K562 (cell line): ENCODE results near the gene NPC1L1. TPM values are rescaled to one million over a fixed set of nuclear protein-coding genes. Genes with fewer than 3 reads are reported as not detected.
A peak's percentile ranks its signal among the peaks of the same experiment; 100 is the strongest.

ENCODE experiments used
- ARHGAP35 ChIP-seq: fragments of 450-650 bp; IDR thresholded peaks from 2 replicates; pipeline ENCODE4 v1.6.1; 2018; ENCODE audit not compliant: partially characterized antibody
- BCOR ChIP-seq: fragments of 450-650 bp; IDR thresholded peaks from 2 replicates; pipeline ENCODE4 v1.6.1; 2016
- BHLHE40 ChIP-seq: IDR thresholded peaks from 2 replicates; pipeline ENCODE4 v1.6.1; 2011; ENCODE audit warnings: low read length, improper control_type of control experiment
- CBFA2T2 ChIP-seq: fragments of 450-650 bp; conservative IDR thresholded peaks from 2 replicates; pipeline ENCODE4 v1.6.1; 2017; ENCODE audit warnings: mild to moderate bottlenecking
- CBFA2T3 ChIP-seq: fragments of 450-650 bp; IDR thresholded peaks from 2 replicates; pipeline ENCODE4 v1.6.1; 2017
- CBX8 ChIP-seq: fragments of 200-600 bp; sonication (generic); IDR thresholded peaks from 2 replicates; pipeline ENCODE4 v1.6.1; 2012; ENCODE audit warnings: borderline replicate concordance, mixed run types, low read depth, mild to moderate bottlenecking, moderate library complexity, mixed read lengths, low read length, control low read depth, inconsistent platforms; ENCODE audit not compliant: poor library complexity, severe bottlenecking; ENCODE audit errors: extremely low read depth
- CXXC5 ChIP-seq: fragments of 250-450 bp; sonication (Bioruptor Pico); IDR thresholded peaks from 2 replicates; pipeline ENCODE4 v1.8.0; 2022; ENCODE audit warnings: inconsistent platforms, mild to moderate bottlenecking, moderate library complexity
- E2F5 ChIP-seq: sonication (generic); formaldehyde crosslinking; IDR thresholded peaks from 2 replicates; pipeline ENCODE4 v1.8.0; 2022; ENCODE audit warnings: mild to moderate bottlenecking, missing genetic modification reagents
- ETV1 ChIP-seq: fragments of 450-650 bp; conservative IDR thresholded peaks from 2 replicates; pipeline ENCODE4 v1.6.1; 2016; ENCODE audit warnings: missing genetic modification characterization, control low read depth, low read depth, missing compliant biosample characterization
- GTF2B ChIP-seq: IDR thresholded peaks from 2 replicates; pipeline ENCODE4 v1.6.1; 2011; ENCODE audit not compliant: insufficient read length; ENCODE audit errors: extremely low read depth
- HNRNPH1 ChIP-seq: fragments of 200-400 bp; formaldehyde crosslinking; optimal IDR thresholded peaks from 2 replicates; pipeline ENCODE3; 2017; ENCODE audit warnings: low read depth, mild to moderate bottlenecking, low read length, moderate library complexity
- JUNB ChIP-seq: fragments of 450-650 bp; formaldehyde crosslinking; conservative IDR thresholded peaks from 2 replicates; pipeline ENCODE4 v1.4.0; 2020; ENCODE audit warnings: mild to moderate bottlenecking
- KLF16 ChIP-seq: IDR thresholded peaks from 2 replicates; pipeline ENCODE4 v1.6.1; 2016; ENCODE audit warnings: antibody characterized with exemption
- KLF6 ChIP-seq: fragments of 250-450 bp; sonication (Bioruptor Pico); IDR thresholded peaks from 2 replicates; pipeline ENCODE4 v1.4.0; 2020; ENCODE audit warnings: mild to moderate bottlenecking, moderate library complexity, borderline replicate concordance
- L3MBTL2 ChIP-seq: fragments of 450-650 bp; IDR thresholded peaks from 2 replicates; pipeline ENCODE4 v1.6.1; 2016; ENCODE audit warnings: mild to moderate bottlenecking, moderate library complexity
- MIER1 ChIP-seq: fragments of 450-650 bp; IDR thresholded peaks from 2 replicates; pipeline ENCODE4 v1.6.1; 2016; ENCODE audit warnings: antibody characterized with exemption, mild to moderate bottlenecking, low read depth
- RNF2 ChIP-seq: sonication (generic); IDR thresholded peaks from 2 replicates; pipeline ENCODE4 v1.6.1; 2016
- SIN3A ChIP-seq, 2 experiments: fragments of 150-350 bp in 1 of 2; IDR thresholded peaks; 2 replicates each; pipeline ENCODE4 v1.6.1; 2011 to 2016; ENCODE audit warnings: borderline replicate concordance in 2 of 2, low read depth in 2 of 2, low read length in 2 of 2, mild to moderate bottlenecking in 2 of 2, moderate library complexity in 2 of 2; ENCODE audit not compliant: control insufficient read depth in 1 of 2
- SMARCA4 ChIP-seq: fragments of 450-650 bp; IDR thresholded peaks from 2 replicates; pipeline ENCODE4 v1.6.1; 2016
- SOX6 ChIP-seq: fragments of 450-650 bp; IDR thresholded peaks from 2 replicates; pipeline ENCODE4 v1.6.1; 2014; ENCODE audit warnings: mild to moderate bottlenecking
- SPI1 ChIP-seq: IDR thresholded peaks from 2 replicates; pipeline ENCODE4 v1.6.1; 2011; ENCODE audit warnings: low read depth, low read length, control low read depth, borderline replicate concordance
- TAF7 ChIP-seq: fragments of 450-650 bp; IDR thresholded peaks from 2 replicates; pipeline ENCODE4 v1.6.1; 2016; ENCODE audit warnings: missing genetic modification characterization, missing compliant biosample characterization
- TCF3 ChIP-seq: sonication (generic); formaldehyde crosslinking; IDR thresholded peaks from 2 replicates; pipeline ENCODE4 v1.4.0; 2020; ENCODE audit warnings: mild to moderate bottlenecking, missing genetic modification reagents
- ZFPM2 ChIP-seq: fragments of 250-450 bp; sonication (Bioruptor Pico); IDR thresholded peaks from 2 replicates; pipeline ENCODE4 v1.5.1; 2022; ENCODE audit warnings: mild to moderate bottlenecking
- ZNF3 ChIP-seq: fragments of 250-450 bp; sonication (Bioruptor Pico); IDR thresholded peaks from 2 replicates; pipeline ENCODE4 v1.5.0; 2021; ENCODE audit warnings: mild to moderate bottlenecking, moderate library complexity
- ZNF311 ChIP-seq: fragments of 250-450 bp; sonication (Bioruptor Pico); IDR thresholded peaks from 2 replicates; pipeline ENCODE4 v1.4.0; 2020; ENCODE audit warnings: mild to moderate bottlenecking, moderate library complexity
- ZNF583 ChIP-seq: fragments of 250-450 bp; sonication (Bioruptor Pico); IDR thresholded peaks from 2 replicates; pipeline ENCODE4 v1.4.0; 2020
- ZNF644 ChIP-seq: fragments of 200-800 bp; sonication (Bioruptor generic); IDR thresholded peaks from 2 replicates; pipeline ENCODE4 v1.6.1; 2016; ENCODE audit warnings: low read depth, missing genetic modification characterization, missing compliant biosample characterization
- ZNF766 ChIP-seq: fragments of 200-800 bp; sonication (Bioruptor generic); conservative IDR thresholded peaks from 2 replicates; pipeline ENCODE4 v1.6.1; 2016; ENCODE audit warnings: missing genetic modification characterization, missing compliant biosample characterization
- polyA plus RNA-seq, 8 experiments: library from polyadenylated mRNA; depleted of rRNA in 4 of 8; stranded (reverse) in 5 of 8; unstranded in 3 of 8; fragments of >200 nt; fragmentation: Nextera tagmentation in 2 of 8; fragmentation: Illumina TruSeq in 1 of 8; extraction: Ambion mirVana in 2 of 8; extraction: Trizol in 1 of 8; gene quantifications; 2 replicates each; pipeline versions ENCODE4 v1.2.1 to v1.2.3, GENCODE V29; 2011 to 2014; ENCODE audit warnings: inconsistent platforms in 1 of 8, missing spikeins in 1 of 8
- total RNA-seq, 7 experiments: library from RNA; depleted of rRNA in 6 of 7; stranded (reverse); fragments of >200 nt in 6 of 7; fragmentation: Illumina TruSeq in 2 of 7; extraction: Trizol in 2 of 7; gene quantifications; 2 replicates each; pipeline versions ENCODE4 v1.2.1 to v1.2.3, GENCODE V29; 2011 to 2021; ENCODE audit warnings: low replicate concordance in 1 of 7
- TF ChIP-seq, protein P1 (sequence below): fragments of 450-650 bp; formaldehyde crosslinking; IDR thresholded peaks from 2 replicates; pipeline ENCODE4 v1.4.0; 2020; ENCODE audit warnings: mild to moderate bottlenecking, moderate library complexity

The NPC1L1 gene
- total and polyA plus RNA-seq, 9 of the 15 experiments (the other 6 are each of a cell fraction or from before 2014, with no cell fraction given): 0.01 to 0.18 (median 0.07) TPM; not detected in 4

GRCh38 chr7:44565795-44566559 lies 24.8 kb upstream of the NPC1L1 start (continued):
- TF ChIP-seq ETV1 (tag) (peak; percentile 43), MIER1 (no peak), HNRNPH1 (no peak), CBFA2T2 (peak; percentile 72), CXXC5 (CRISPR knock-in tag) (peak; percentile 22; the same call in 1 of the 2 replicates), ARHGAP35 (no peak), JUNB (CRISPR knock-in tag) (no peak), RNF2 (no peak), ZNF766 (CRISPR knock-in tag) (peak; percentile 39), TCF3 (CRISPR knock-in tag) (peak; percentile 72), KLF16 (peak; percentile 21; the same call in 1 of the 2 replicates), ZNF583 (CRISPR knock-in tag) (no peak), CBX8 (no peak), ZNF644 (tag) (no peak), ZFPM2 (no peak), GTF2B (no peak), SPI1 (peak; percentile 63; the same call in 1 of the 2 replicates), BCOR (no peak), TAF7 (tag) (no peak), SIN3A (IDR thresholded peaks at IDR 0.05; ENCODE audit: borderline replicate concordance in 2 of 2, control insufficient read depth in 1 of 2, low read depth in 2 of 2, low read length in 2 of 2) (no peak), ZNF311 (CRISPR knock-in tag) (no peak), BHLHE40 (no peak), CBFA2T3 (peak; percentile 82), ZNF3 (no peak), E2F5 (CRISPR knock-in tag) (no peak), SMARCA4 (peak; percentile 73), KLF6 (CRISPR knock-in tag) (no peak), L3MBTL2 (peak; percentile 57), SOX6 (peak; percentile 42; the same call in 1 of the 2 replicates)
- TF ChIP-seq, protein P1, sequence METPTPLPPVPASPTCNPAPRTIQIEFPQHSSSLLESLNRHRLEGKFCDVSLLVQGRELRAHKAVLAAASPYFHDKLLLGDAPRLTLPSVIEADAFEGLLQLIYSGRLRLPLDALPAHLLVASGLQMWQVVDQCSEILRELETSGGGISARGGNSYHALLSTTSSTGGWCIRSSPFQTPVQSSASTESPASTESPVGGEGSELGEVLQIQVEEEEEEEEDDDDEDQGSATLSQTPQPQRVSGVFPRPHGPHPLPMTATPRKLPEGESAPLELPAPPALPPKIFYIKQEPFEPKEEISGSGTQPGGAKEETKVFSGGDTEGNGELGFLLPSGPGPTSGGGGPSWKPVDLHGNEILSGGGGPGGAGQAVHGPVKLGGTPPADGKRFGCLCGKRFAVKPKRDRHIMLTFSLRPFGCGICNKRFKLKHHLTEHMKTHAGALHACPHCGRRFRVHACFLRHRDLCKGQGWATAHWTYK: no peak
